GM18907 (cell line): ENCODE results near the gene HSD17B7.
"Not testable (repeated sequence)": the region's sequence is repeated elsewhere in the genome, so short reads cannot be mapped to it uniquely, and the experiment has no call there.

Source experiments
- ATAC-seq: cut with Tn5 transposase; IDR thresholded peaks from one replicate; pipeline ENCODE4 v1.9.1; 2021; ENCODE audit warnings: mild to moderate bottlenecking, moderate library complexity; ENCODE audit not compliant: unreplicated experiment

Gene HSD17B7

GRCh38 chr1:162790303-162790984 lies at the start of gene HSD17B7:
HSD17B7 (plus strand) TSS chr1:162790702; CDS start chr1:162790801, 99 bp downstream.
- ATAC-seq, result peak; percentile 100

GRCh38 chr1:162740755-162741154 lies 49.7 kb upstream of the HSD17B7 start:
- ATAC-seq, result no peak

GRCh38 chr1:162741574-162741973 lies 48.9 kb upstream of the HSD17B7 start:
- ATAC-seq, result no peak

GRCh38 chr1:162746264-162746942 lies 44.1 kb upstream of the HSD17B7 start:
- not testable (repeated sequence) for ATAC-seq

- ATAC-seq, result no peak
Observed at GRCh38 chr1:162753001-162753658, 37.4 kb upstream of the HSD17B7 start.

GRCh38 chr1:162753998-162754585 lies 36.4 kb upstream of the HSD17B7 start:
- ATAC-seq, result no peak

- no peak for ATAC-seq
Observed at GRCh38 chr1:162755306-162755705, 35.2 kb upstream of the HSD17B7 start.

GRCh38 chr1:162756523-162756922 lies 34.0 kb upstream of the HSD17B7 start:
- no peak for ATAC-seq

GRCh38 chr1:162757476-162757875 lies 33.0 kb upstream of the HSD17B7 start:
- no peak for ATAC-seq

GRCh38 chr1:162765788-162766187 lies 24.7 kb upstream of the HSD17B7 start:
- no peak for ATAC-seq

- no peak for ATAC-seq
Observed at GRCh38 chr1:162772571-162773154, 17.8 kb upstream of the HSD17B7 start.

GRCh38 chr1:162774007-162774406 lies 16.5 kb upstream of the HSD17B7 start:
- no peak for ATAC-seq

- no peak for ATAC-seq
Observed at GRCh38 chr1:162779043-162779442, 11.5 kb upstream of the HSD17B7 start.

- no peak for ATAC-seq
Observed at GRCh38 chr1:162782671-162783070, 7.8 kb upstream of the HSD17B7 start.

GRCh38 chr1:162784926-162785325 lies 5.6 kb upstream of the HSD17B7 start:
- not testable (repeated sequence) for ATAC-seq

GRCh38 chr1:162788783-162789182 lies 1.7 kb upstream of the HSD17B7 start:
- not testable (repeated sequence) for ATAC-seq

- ATAC-seq, result not testable (repeated sequence)
Observed at GRCh38 chr1:162790985-162791357, 469 bp downstream of the HSD17B7 start.

GRCh38 chr1:162794284-162794683 lies 3.8 kb downstream of the HSD17B7 start:
- not testable (repeated sequence) for ATAC-seq

- ATAC-seq, result not testable (repeated sequence)
Observed at GRCh38 chr1:162796617-162797279, 6.2 kb downstream of the HSD17B7 start.

GRCh38 chr1:162799995-162800830 lies 9.7 kb downstream of the HSD17B7 start:
- ATAC-seq, result not testable (repeated sequence)
